Putamen (tissue), 1 donor: ENCODE results near the gene TIAL1.
"Not testable (repeated sequence)": the region's sequence is repeated elsewhere in the genome, so short reads cannot be mapped to it uniquely, and the experiment has no call there.

Experiments used
- DNase-seq: peaks from one replicate; pipeline ENCODE4 v3.0.0-alpha.2; 2016; ENCODE audit warnings: low spot score

TIAL1 gene

DNA sequence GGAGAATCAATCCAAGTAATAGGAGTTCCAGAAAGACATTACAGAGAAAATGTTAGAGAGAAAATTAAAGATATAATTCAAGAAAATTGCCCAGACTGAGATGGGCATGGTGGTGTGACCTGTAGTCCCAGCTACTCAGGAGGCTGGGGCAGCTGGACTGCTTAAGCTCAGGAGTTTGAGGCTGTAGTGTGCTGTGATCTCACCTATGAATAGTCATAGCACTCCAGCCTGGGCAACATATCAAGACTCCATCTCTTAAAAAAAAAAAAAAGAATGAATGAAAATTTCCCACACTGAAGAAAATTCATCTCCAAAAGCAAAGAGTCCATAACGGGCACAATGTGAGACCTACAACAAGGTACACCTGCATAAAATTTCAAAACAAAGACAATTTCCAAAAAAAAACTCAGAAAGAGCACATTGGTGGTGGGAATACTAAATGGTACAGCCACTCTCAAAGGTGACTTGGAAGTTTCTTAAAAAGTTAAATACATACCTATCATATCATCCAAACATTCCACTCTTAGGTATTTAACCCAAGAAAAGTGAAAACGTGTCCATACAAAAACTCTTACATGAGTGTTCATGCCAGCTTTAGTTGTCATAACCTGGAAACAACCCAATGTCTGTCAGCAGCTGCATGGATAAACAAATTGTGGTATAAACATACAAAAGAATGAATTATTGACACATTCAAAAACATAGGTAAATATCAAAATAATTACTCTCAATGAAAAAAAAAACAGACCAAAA lies 47.3 kb downstream of the TIAL1 start:
- no peak for DNase-seq

DNA sequence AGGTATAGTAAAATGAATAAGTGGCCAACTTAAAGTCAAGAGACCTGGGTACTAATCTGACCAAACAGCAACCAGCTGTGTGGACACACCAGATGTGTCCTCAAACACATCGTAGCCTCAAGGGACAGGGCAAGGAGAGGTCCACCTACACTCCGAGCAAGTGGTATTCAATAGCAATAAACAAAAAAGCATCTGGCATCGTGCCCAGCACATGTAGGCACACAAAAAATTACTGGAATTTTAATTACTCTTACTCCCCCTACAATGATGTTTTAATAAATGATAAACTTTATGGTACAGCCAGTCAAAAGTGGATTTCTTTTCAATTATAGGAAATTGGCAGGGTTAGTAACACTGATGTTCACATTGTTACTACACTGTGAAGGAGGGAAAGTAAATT lies 50.8 kb downstream of the TIAL1 start:
- DNase-seq: no peak

DNA sequence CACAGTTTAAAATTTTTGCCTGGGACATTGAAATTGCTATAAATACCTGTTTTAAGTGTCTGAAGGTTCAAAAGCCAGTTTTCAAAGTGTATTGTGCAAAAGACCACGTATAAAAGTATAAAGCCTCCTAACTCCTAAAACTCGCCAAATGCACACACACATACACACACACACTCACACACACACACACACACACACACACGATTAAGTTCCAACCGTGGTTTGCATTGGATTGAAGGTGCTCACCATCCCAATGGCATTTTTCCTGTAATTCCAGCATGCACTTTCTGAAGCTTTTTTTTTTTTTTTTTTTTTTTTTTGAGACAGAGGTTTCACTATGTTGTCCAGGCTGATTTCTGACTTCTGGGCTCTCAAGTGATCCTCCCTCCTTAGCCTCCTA lies 51.5 kb downstream of the TIAL1 start:
- no peak for DNase-seq

DNA sequence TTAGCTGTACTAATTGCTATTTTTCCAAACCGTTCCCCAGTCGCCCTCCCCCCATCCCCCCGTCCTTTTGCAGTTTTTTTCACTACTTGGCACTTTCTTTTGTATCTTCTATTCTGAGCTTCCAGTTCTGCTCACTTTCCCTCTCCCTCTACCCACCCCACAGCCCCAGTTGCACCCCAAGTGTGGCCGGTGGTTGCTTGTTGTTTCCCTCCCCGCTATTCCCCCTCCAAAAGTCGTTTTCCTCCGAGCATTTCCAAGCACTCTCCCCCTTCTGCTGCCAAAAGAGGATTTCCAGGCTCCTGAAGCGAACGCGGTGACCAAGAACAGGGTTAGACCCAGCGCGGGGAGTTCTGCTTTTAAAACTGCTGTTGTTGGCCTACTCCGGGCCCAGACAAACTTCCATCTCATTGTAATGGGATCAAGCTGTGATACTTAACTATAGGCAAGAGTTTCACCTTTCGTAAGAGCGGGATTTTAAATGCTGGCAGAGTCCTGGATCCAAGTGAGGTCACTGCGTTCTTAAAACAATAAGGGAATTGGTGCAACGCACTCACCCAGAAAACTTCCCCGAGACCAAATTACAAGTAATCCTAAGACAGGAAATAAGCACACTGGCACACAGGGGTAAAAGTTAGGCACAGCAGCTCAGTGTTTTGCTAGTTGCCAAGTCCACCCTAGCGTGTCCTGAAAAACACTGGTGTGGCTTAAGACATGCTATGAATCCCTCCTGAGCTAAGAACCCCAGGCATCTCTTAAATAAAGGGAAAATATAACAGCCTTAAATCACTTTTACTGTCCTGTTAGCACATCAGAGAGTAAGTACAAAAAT lies 52.7 kb downstream of the TIAL1 start:
- DNase-seq: no peak

DNA sequence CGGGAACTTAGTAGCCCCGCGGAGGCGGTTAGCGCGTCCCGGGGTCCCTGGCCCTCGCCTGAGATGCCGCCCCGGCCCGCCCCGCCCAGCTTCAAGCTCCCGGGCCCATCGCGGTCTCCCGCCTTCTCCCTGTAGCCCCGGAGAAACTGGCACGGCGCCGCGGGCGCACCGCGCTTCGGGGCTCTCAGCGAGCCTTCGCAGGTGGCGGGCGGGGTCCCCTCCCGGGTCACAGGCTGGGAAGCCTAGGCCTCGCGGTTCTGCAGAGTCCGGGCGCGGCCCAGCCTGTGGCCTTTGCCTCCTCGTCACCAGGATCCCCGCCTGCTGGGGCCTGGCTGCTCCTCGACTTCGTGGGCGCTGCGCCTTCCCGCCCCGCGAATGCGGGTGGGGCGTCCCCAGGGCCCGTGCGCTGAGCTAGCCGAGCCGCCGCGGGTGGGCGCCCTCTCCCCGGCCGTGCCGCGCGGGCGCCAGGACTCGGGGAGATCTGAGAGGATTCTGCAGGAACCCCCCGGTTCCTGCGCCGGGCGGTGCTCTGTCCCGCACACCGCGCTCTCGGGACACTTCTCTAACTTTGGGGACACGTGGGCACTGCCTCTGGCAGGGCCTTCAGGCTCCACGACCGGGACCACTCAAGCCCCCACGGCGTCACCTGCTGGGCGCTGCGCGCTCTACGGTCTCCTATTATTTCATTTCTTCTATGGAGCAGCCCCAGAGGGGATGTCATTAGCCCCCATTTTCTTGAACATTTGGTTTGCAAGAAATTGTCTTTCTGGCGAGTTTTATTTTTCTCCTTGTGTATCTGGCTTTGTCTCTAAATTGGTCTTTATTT lies 53.6 kb downstream of the TIAL1 start:
- DNase-seq: no peak

DNA sequence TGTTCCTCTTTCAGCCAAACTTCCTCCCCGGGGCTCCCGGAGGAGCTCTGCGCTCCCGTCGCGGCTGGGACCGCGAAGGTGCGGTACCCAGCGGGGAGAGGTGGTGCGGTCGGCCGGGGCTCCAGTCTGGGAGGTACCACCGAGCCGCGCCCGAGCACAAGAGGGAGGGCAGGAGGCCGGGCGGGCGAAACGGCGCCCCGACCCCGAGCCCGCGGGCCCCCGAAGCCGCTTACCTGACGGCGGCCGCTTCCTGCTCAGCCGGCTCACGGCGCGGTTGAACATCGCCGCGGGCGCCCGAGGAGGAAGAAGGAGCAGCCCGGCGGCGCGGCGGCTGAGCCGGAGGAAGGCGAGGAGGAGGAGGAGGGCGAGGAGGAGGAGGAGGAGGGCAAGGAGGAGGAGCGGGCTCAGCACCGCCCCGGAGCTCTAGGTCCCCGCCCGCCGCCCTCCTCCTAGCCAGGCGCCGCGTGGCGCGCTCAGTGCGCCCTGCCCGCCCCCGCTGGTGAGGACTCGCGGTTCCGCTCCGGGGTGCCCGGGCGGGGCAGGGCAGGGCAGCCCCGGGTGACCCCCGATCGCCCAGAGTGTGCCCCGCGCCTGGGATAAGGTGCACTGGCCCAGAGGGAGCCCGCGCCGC lies 54.3 kb downstream of the TIAL1 start, which contains the start of gene RGS10:
RGS10 (minus strand) TSS at position 363 of the 631 bp plus-strand sequence; CDS start at position 282, 81 bp downstream.
- peak; percentile 39 for DNase-seq

DNA sequence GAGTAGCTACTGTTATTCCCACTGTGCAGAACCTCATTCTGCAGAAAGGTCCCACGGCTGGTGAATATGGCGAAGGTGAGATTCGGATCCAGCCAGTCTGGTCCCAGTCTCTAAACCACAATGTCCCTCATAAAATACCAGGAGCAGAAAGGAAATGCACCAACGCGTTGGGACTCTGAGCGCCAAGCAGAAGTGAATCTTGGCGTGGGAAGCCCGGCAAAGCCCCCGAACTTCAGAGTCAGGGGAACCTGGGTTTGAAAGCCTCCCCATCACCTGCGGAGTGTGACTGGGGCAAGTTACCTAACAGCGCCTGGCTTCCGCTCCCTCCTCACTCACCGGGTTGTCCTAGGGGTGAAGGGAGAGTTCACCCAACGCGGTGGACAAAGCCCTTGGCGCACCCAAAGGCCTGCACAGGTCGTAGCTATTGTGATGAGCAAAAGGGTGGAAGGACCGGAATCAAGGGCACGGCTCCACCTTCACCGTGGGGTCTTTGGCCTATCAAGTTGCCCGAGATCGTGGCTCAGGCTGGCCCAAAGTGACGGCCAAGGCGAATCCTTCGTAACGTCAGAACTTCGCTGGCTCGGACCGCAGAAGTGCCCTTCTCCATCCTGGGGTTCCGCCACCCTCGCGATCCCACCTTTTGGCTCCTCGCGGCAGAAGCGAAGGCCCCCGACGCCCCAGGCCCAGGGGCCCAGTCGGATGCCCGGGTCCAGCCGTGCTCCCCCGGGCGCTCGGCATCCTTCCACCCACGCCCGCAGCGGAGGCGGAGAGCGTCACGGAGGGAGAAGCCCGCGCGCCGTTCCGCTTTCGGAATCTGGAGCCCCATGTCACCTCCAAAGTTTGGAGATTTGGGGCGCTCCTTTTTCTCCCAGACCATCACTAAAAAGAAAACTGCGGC lies 55.1 kb downstream of the TIAL1 start:
- DNase-seq: no peak

DNA sequence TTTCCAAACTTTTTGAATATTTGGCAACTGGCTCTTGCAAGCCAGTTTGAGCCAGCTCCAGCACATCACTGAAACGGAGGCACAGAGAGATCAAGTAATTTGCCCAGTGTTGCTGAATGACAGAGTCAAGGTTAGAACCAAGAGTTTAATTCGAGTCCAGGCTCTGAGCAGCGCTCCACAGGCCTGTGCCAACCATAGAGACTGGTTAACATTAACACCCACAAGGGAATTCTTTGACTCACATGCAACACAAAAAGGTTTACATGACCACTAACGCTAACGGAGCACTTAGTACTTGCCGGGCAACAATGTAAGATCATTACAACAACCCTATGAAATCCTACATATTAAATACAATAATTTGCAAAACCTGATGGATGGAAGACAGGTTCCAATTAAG lies 55.7 kb downstream of the TIAL1 start:
- DNase-seq: no peak

DNA sequence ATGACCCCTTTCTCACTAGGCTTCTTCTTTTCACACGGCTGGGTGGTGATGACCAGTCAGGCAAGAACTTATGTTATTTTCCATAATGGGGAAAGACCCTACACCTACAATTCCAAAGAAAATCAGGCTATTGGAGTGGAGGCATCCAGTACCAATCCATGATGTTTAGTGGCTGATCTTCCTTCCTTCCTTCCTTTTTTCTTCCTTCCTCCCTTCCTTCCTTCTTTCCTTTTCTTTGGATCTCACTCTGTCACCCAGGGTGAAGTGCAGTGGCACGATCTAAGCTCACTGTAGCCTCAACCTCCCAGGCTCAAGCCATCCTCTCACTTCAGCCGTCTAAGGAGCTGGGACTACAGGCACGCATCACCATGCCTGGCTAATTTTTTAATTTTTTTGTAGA lies 56.7 kb downstream of the TIAL1 start:
- no peak for DNase-seq

DNA sequence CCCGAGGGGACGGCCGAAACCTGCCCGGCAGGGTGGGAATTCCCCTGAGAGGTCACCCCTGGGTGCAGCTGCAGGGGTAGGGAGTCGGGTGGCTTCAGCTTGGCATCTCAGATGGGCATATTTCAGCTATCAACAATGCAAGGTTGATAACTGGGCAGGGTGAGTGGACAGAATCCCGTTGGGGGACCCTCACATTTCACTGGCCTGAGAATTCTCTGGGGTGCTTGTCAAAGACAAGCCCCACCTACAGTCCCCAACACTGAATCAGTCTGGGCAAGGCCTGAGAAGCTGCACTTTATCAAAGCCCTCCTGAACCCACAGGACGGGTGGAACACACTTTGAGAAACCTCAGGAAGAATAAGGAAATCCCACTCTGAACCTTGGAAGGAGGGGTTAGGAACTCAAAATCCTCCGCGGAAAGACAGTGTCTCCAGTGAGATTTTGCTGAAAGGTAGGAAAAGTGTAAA lies 57.4 kb downstream of the TIAL1 start:
- no peak for DNase-seq

DNA sequence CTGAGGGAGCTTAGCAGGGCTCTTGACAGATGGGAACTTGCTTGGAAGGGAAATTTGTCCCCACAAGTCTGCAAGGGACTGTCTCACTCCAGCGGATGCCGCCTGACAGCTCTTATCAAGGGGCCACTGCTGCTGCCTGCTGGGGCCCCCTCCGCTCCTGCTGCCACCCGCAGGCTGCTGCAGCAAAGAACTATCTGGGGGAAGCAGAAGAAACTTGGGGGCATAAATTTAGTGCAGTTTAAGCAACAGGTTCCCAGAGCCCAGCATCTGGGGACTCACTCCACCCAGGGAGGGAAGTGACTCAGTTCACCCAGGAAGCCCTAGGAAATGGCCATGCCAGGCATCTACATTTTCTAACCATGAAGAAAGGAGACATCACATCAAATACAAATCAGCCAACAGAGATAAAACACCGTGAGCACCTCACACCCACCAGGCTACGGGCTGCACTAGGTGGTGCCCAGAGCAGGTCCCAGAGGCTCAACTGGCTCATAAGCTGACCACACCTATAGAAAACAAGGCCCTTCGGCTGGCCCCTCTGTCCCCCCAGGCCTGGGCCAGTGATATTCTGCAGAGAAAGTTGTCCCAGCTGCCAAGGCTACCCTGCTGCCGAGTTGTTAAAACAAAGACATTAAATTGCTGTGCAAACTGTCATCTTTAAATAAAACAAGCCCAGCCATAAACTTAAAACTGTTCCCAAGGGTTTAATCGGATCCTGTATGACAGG lies 58.0 kb downstream of the TIAL1 start:
- DNase-seq: no peak

DNA sequence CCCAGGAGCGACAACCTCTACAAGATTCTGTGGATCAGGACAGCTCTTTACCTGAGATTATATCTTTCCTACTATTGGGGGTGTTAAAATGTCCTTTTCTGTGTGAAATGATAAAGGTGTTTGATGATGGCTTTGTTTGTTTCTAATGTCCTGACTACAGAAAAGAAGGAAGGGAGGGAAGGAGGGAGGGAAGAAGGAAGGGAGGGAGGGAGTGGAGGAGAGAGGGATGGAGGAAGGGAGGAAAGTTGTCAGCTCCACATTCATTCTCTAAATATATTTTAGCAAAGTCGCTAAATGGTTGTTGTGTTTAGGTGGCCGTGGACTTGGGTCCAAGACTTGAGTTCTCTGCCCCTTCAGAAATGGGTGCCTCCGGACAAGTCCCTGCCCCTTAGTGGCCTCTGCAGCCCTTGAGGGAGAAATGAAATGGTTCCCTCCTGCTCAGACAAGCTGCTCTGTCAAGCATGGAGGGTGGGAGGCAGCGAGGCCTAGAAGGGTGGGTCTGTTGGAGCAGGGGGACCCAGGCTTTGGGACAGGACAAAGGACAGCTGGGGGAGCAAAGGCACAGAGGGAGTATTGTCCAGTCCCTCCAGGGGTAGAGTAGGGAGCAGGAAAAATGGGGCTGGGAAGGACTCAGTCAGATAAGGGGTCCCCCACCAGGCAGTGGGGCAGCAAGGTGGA lies 58.7 kb downstream of the TIAL1 start:
- no peak for DNase-seq

DNA sequence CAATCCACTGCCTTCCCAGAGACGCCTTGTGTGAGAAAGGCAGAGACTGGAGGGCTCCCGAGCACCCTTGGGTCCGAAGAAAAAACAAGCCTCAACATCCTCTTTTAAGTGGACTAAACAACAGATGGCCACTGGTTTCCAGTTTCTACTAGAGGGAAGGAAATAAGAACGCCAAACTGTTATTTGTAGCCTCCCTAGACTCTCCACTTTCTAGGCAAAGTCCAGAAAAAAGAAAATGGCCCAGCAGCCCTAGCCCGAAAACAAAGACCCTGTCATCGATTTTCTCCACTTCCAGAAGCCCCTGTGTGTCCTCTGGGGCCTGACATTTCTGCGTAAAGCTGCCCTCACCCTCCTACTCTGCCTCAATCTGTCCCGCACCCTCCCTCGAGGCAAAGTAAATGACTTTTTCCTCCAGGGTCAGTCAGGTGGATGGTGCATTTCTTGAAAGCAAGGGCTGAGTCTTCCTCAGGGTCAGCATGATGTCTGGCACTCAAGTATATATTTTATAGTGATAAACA lies 60.2 kb downstream of the TIAL1 start:
- DNase-seq: no peak

DNA sequence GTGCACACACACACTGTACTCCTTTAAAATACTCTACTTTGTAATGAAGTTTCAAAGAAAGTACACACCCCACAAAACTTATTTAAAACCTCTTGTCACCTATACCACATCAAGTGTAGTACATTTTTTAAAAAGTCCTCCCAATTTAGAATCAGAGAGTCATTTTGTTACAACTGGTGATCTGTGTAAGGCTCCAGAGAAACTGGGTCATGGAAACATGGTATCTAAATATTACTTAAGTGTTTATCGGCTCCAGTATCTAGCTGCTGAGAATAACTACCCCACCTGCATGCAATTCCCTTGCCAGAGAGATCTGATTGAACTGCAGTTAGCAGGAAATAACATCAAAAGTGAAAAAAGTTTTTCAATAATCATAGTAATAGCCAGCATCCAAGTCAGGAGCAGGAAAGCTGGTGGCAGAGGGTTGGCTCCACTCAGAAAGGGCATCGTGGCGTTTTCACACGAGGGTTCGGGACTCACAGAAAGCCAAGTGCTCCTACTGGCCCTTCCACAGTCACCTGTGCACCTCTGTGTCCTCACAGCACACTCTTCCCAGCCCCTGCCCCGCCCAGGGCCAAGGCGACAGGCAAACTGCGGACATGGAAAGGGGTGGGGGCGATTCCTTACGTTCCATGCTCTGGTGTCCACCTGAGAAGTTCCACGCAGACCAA lies 60.8 kb downstream of the TIAL1 start:
- DNase-seq: no peak

DNA sequence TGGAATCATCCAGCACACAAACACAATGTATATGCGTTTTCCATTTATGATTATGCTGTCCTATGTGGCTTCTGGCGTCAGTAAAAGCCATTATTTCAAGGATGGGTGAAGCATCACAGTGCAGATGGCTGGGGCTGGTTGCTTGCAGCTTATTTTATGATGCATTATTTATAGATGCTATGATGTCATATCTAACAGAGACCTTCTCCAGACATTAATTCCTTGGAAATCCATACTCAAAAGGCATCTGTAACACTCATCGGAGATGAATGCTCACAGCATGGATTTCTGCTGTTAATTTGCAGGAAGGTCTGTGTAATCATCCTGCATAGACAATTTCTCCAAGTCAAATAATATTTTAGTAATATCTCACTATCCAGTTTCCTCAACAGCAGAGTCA lies 61.5 kb downstream of the TIAL1 start:
- no peak for DNase-seq

DNA sequence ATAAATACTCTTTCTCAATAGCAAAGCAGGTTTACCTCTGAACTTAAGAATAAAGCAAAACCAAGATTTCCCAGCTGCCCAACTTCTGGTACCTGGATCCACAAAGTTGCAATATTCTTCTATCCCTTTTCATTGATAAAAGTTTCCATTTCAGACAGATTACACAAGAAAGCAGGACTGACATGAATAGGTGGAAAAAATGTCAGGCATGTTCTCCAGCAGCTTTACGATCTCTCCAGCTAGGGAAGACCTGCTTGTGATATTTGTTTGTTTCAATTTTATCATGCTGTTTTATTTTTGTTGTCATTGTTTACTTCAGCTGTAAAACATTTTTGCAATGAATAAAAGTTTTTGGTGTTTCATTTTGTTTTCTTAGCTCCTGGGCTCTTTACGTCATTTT lies 63.3 kb downstream of the TIAL1 start:
- no peak for DNase-seq

DNA sequence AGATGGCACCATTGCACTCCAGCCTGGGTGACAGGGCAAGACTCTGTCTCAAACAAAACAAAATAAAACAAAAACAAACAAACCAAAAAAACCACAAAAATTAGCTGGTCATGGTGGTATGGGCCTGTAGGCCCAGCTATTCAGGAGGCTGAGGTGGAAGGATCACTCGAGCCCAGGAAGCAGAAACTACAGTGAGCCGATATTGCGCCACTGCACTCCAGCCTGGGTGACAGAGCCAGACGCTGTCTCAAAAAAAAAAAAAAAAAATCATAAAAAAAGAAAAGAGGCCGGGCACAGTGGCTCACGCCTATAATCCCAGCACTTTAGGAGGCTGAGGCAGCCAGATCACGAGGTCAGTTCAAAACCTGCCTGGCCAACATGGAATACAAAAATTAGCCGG lies 64.0 kb downstream of the TIAL1 start:
- DNase-seq: not testable (repeated sequence)

DNA sequence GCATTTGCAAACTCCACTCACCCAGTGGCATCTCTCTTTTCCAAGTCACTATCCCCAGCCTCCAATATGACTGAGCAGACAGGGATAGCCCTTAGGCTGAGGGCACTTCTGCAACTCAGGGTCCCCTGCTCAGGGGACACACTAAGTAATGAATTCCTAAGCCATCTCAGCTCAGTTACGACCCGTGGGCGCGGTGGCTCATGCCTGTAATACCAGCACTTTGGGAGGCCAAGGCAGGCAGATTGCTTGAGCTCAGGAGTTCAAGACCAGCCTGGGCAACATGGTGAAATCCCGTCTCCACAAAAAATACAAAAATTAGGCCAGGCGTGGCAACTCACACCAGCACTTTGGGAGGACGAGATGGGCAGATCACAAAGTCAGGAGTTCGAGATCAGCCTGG lies 64.5 kb downstream of the TIAL1 start:
- not testable (repeated sequence) for DNase-seq

DNA sequence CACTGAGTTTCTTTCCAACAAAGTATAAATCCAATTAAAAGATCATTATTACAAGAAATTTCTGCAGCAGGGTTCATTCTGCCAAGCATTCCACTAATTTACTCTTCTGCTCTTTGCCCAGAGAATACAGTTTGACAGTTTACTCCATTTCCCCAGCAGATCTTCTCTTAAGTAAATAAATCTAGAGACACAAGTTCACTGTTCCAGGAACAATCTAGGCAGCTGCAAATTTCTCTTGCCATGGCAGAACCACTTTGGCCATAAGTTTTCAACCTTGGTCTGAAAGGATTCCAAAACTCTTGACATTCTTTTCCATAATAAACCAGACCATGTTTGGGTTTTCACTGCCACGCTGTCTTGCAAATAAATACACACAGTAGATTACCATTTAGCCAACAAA lies 65.7 kb downstream of the TIAL1 start:
- DNase-seq: no peak
